PC-9 (cell line): Measurements from ENCODE around the gene RAB20. TPM values are rescaled to one million over a fixed set of nuclear protein-coding genes. Genes with fewer than 3 reads are reported as not detected.

Experiments used
- BruUV-seq: library from RNA; stranded (reverse); fragments of 400-500 nt; replicated peaks from 2 replicates; lab custom pipeline; 2021; lab: Mats Ljungman, UMichigan
- CTCF ChIA-PET: fragments of 300-600 bp; sonication (Branson Sonifier 250); formaldehyde crosslinking; loops from one replicate; lab custom pipeline; 2022; ENCODE audit warnings: antibody characterized with exemption; lab: Charles Lee
- POLR2A ChIA-PET: fragments of 300-600 bp; sonication (Branson Sonifier 250); formaldehyde crosslinking; loops from one replicate; lab custom pipeline; 2022; ENCODE audit warnings: antibody characterized with exemption; ENCODE audit not compliant: unreplicated experiment; lab: Charles Lee
- DNase-seq, 2 experiments: peaks; one replicate each; pipeline versions ENCODE4 v3.0.0 to v3.0.0-alpha.2; 2015 to 2022; ENCODE audit warnings: mixed read lengths in 1 of 2
- H2AFZ ChIP-seq: fragments of 200-600 bp; sonication (generic); 2 replicates; pipeline ENCODE4 v1.8.1; 2017; ENCODE audit warnings: antibody characterized with exemption
- H3F3A ChIP-seq: fragments of 200-600 bp; sonication (generic); 2 replicates; pipeline ENCODE4 v1.8.1; 2017; ENCODE audit warnings: antibody characterized with exemption, mild to moderate bottlenecking, low read depth; ENCODE audit not compliant: insufficient read depth
- H3K27ac ChIP-seq: fragments of 200-600 bp; sonication (generic); 2 replicates; pipeline ENCODE4 v1.6.1; 2016; ENCODE audit warnings: mixed run types
- H3K27me3 ChIP-seq: fragments of 200-600 bp; sonication (generic); 2 replicates; pipeline ENCODE4 v1.6.1; 2016; ENCODE audit warnings: low read depth, mixed run types; ENCODE audit not compliant: insufficient read depth
- H3K36me3 ChIP-seq: fragments of 200-600 bp; sonication (generic); 2 replicates; pipeline ENCODE4 v1.6.1; 2016; ENCODE audit warnings: low read depth, mixed run types
- H3K4me1 ChIP-seq: fragments of 200-600 bp; sonication (generic); replicated peaks from 2 replicates; pipeline ENCODE4 v1.6.1; 2016; ENCODE audit warnings: mixed run types; ENCODE audit not compliant: insufficient read depth
- H3K4me2 ChIP-seq: fragments of 200-600 bp; sonication (generic); 2 replicates; pipeline ENCODE4 v1.6.1; 2017; ENCODE audit warnings: mixed run types
- H3K4me3 ChIP-seq: fragments of 200-600 bp; sonication (generic); 2 replicates; pipeline ENCODE4 v1.6.1; 2016; ENCODE audit warnings: mixed run types
- H3K79me2 ChIP-seq: fragments of 200-600 bp; sonication (generic); 2 replicates; pipeline ENCODE4 v1.6.1; 2017; ENCODE audit warnings: low read depth, mixed run types
- H3K9me2 ChIP-seq: fragments of 200-600 bp; sonication (generic); 2 replicates; pipeline ENCODE4 v1.8.1; 2017; ENCODE audit warnings: mild to moderate bottlenecking; ENCODE audit not compliant: insufficient read depth
- H3K9me3 ChIP-seq: fragments of 200-600 bp; sonication (generic); 2 replicates; pipeline ENCODE4 v1.8.1; 2016; ENCODE audit warnings: low read depth; ENCODE audit not compliant: insufficient read depth
- H4K20me1 ChIP-seq: fragments of 200-600 bp; sonication (generic); 2 replicates; pipeline ENCODE4 v1.8.1; 2017; ENCODE audit not compliant: insufficient read depth
- CTCF ChIP-seq: fragments of 200-600 bp; sonication (generic); conservative IDR thresholded peaks from 2 replicates; pipeline ENCODE4 v1.6.1; 2017; ENCODE audit warnings: mixed run types, antibody characterized with exemption, mild to moderate bottlenecking, moderate library complexity
- EZH2 ChIP-seq: fragments of 200-600 bp; sonication (generic); IDR thresholded peaks from 2 replicates; pipeline ENCODE4 v1.8.0; 2017; ENCODE audit warnings: antibody characterized with exemption, low read depth
- intact Hi-C: fragments of 100-400 bp; cut with micrococcal nuclease; formaldehyde crosslinking; loops from one replicate; pipeline ENCODE4 v1.10.0; 2022; ENCODE audit not compliant: unreplicated experiment
- total RNA-seq: library from RNA; stranded (reverse); gene quantifications from 2 replicates; pipeline ENCODE4 v1.2.3, GENCODE V29; 2021

The RAB20 gene
- total RNA-seq, 1 experiment from 2014 or later = 31.9 TPM

- Histone ChIP-seq H3K9me2 (no peaks in the 10 kb centered on the region), H3K79me2 (no peaks in the 10 kb centered on the region), H3K36me3 (no peaks in the 10 kb centered on the region), H4K20me1 (no peaks in the 10 kb centered on the region), H3K27ac (no peak overlapping the region), H3K4me2 (peak overlapping the region; percentile 6; the same call in 1 of the 2 replicates), H3K4me3 (no peak overlapping the region), H2AFZ (no peak overlapping the region), H3K4me1 (peaks cover 11% of the 10 kb centered on the region), H3K9me3 (no peaks in the 10 kb centered on the region), H3F3A (peaks cover 8% of the 10 kb centered on the region; the same call in 1 of the 2 replicates), H3K27me3 (no peaks in the 10 kb centered on the region)
- ChIA-PET POLR2A (interaction anchor here (0.6 kb wide), 2 partner anchors 65 to 69 kb away, joined by 6 to 8 read pairs; no protein-coding TSS in a partner anchor), CTCF (no interaction called here)
- no peak for DNase-seq
- TF ChIP-seq CTCF (no peak), EZH2 (no peak)
- BruUV-seq = no TSS peak
- intact Hi-C loops = loop anchor here (5.0 kb wide), 1 partner anchor 119 kb away; no protein-coding TSS in a partner anchor
Measured at GRCh38 chr13:110576070-110576394, 14.5 kb upstream of the RAB20 start.

GRCh38 chr13:110575322-110576069 is 14.0 kb upstream of the RAB20 start:
- no TSS peak for BruUV-seq
- CTCF ChIA-PET = no interaction called here
- H3K4me3 ChIP-seq = no peak overlapping the region

GRCh38 chr13:110574161-110574560 is 12.6 kb upstream of the RAB20 start:
- H3K79me2 ChIP-seq = no peaks in the 10 kb centered on the region
- no peak overlapping the region for H3K4me2 ChIP-seq
- no peak for DNase-seq
- no peaks in the 10 kb centered on the region for H3K9me2 ChIP-seq
- H3K27me3 ChIP-seq = no peaks in the 10 kb centered on the region
- H2AFZ ChIP-seq = no peak overlapping the region
- no peak overlapping the region for H3K27ac ChIP-seq
- H3F3A ChIP-seq = peaks cover 8% of the 10 kb centered on the region; the same call in 1 of the 2 replicates
- intact Hi-C loops = no loop called here
- BruUV-seq = no TSS peak
- H3K9me3 ChIP-seq = no peaks in the 10 kb centered on the region
- H3K4me1 ChIP-seq = peaks cover 8% of the 10 kb centered on the region
- no peaks in the 10 kb centered on the region for H3K36me3 ChIP-seq
- TF ChIP-seq CTCF (no peak), EZH2 (no peak)
- H4K20me1 ChIP-seq = no peaks in the 10 kb centered on the region
- ChIA-PET CTCF (no interaction called here), POLR2A (no interaction called here)
- no peak overlapping the region for H3K4me3 ChIP-seq

More at GRCh38 chr13:110575322-110576069, 14.0 kb upstream of the RAB20 start:
- Histone ChIP-seq H3K27me3 (no peaks in the 10 kb centered on the region), H3K9me2 (no peaks in the 10 kb centered on the region), H3K36me3 (no peaks in the 10 kb centered on the region), H3F3A (peaks cover 8% of the 10 kb centered on the region; the same call in 1 of the 2 replicates), H3K4me2 (peak overlapping the region; percentile 6; the same call in 1 of the 2 replicates), H3K79me2 (no peaks in the 10 kb centered on the region), H2AFZ (no peak overlapping the region), H3K9me3 (no peaks in the 10 kb centered on the region), H3K27ac (no peak overlapping the region), H3K4me1 (peaks cover 8% of the 10 kb centered on the region), H4K20me1 (no peaks in the 10 kb centered on the region)
- DNase-seq = peak; percentile 29 to 50
- TF ChIP-seq CTCF (no peak), EZH2 (no peak)
- POLR2A ChIA-PET = interaction anchor here (0.6 kb wide), 2 partner anchors 65 to 68 kb away, joined by 6 to 8 read pairs; no protein-coding TSS in a partner anchor
- intact Hi-C loops = loop anchor here (5.0 kb wide), 1 partner anchor 118 kb away; no protein-coding TSS in a partner anchor
